ENCODE results near the gene REXO5.

DNA sequence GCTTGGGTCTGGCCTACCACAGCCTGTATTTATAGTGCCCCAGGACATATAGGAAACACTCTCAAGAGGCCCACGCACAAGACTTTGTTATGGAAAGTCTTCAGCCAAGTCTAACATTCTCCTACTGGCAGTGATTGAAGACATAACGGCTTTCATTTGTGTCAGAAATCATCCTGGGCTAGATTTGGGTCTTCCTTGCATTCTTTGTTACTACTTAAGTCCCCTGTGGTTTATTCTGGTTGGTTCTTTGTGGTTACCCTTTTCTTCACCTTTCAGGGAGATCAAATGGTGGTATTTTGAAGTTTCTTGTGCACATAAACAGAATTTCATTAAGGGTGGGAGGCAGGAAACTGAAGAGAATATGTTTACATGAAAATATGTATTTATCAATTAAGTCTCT is 37.7 kb downstream of the REXO5 start:
- TF ChIP-seq YY1 (IDR thresholded peaks at IDR 0.05; ENCODE audit: insufficient read depth, insufficient read length) = no peak
- TF ChIP-seq ZNF274 (IDR thresholded peaks at IDR 0.05; ENCODE audit: low read depth, low read length) = no peak
- TF ChIP-seq SUZ12 (IDR thresholded peaks at IDR 0.05; ENCODE audit: extremely low read depth, insufficient read depth, insufficient read length) = no peak

Measured in NT2/D1 (cell line).